ENCODE results near the gene EPC2.

EPC2 gene

DNA sequence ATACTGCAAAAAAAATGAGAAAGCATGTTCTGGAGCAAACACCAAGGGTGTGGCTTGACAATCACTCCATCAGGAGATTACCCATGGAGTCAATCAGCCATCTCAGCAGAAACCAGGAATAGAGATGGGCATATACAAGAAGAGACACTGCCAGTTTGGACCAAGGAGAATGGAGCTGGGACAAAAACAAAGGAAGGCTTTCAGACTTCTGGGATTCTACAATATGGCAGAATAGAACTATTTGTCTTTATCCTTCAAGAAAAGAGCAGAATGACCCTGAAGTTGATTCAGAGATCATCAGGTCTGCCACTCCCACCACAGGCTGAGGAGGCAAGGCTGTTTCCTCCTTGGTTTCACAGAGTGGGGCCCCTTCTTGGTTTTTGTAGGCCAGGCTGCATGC, 182.2 kb downstream of the EPC2 start:
- no peaks in the 10 kb centered on the region for H3K9me3 ChIP-seq (ENCODE audit: insufficient read depth, low read length)
- H3K36me3 ChIP-seq (ENCODE audit: insufficient read depth, insufficient read length, low read length): no peaks in the 10 kb centered on the region
- TF ChIP-seq SUZ12 (IDR thresholded peaks at IDR 0.05; ENCODE audit: extremely low read depth, insufficient read depth, insufficient read length) (no peak), YY1 (IDR thresholded peaks at IDR 0.05; ENCODE audit: insufficient read depth, insufficient read length) (no peak), ZNF274 (IDR thresholded peaks at IDR 0.05; ENCODE audit: low read depth, low read length) (no peak)
- H3K4me3 ChIP-seq (ENCODE audit: insufficient read length, low read depth): no peak overlapping the region
- no peaks in the 10 kb centered on the region for H3K4me1 ChIP-seq (ENCODE audit: insufficient read depth, insufficient read length)
- H3K27me3 ChIP-seq (ENCODE audit: insufficient read depth, insufficient read length): no peaks in the 10 kb centered on the region
- no peak for DNase-seq (ENCODE audit: low read depth, low spot score)
- H3K9ac ChIP-seq (ENCODE audit: insufficient read length, low read depth): no peak overlapping the region

DNA sequence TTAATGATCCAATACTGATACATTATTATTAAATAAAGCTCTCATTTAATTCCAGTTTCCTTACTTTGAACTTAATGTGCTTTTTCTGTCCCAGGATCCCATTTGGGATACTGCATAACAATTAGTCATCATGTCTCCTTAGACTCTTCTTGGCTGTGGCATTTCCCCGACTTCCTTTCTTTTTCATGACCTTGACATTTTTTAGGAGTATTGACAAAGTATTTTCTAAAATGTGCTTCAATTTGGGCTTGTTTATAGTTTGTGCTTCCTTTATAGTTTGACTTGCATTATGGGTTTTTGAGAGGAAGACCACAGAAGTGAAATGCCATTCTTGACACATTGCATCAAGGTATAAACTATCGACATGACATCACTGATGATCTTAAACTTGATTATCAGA, 184.4 kb downstream of the EPC2 start:
- Histone ChIP-seq H3K27me3 (ENCODE audit: insufficient read depth, insufficient read length) (no peaks in the 10 kb centered on the region), H3K9me3 (ENCODE audit: insufficient read depth, low read length) (no peaks in the 10 kb centered on the region), H3K36me3 (ENCODE audit: insufficient read depth, insufficient read length, low read length) (no peaks in the 10 kb centered on the region), H3K4me1 (ENCODE audit: insufficient read depth, insufficient read length) (no peaks in the 10 kb centered on the region), H3K9ac (ENCODE audit: insufficient read length, low read depth) (no peak overlapping the region), H3K4me3 (ENCODE audit: insufficient read length, low read depth) (no peak overlapping the region)
- DNase-seq (ENCODE audit: low read depth, low spot score): no peak
- no peak for TF ChIP-seq SUZ12 (IDR thresholded peaks at IDR 0.05; ENCODE audit: extremely low read depth, insufficient read depth, insufficient read length)
- no peak for TF ChIP-seq ZNF274 (IDR thresholded peaks at IDR 0.05; ENCODE audit: low read depth, low read length)
- no peak for TF ChIP-seq YY1 (IDR thresholded peaks at IDR 0.05; ENCODE audit: insufficient read depth, insufficient read length)

DNA sequence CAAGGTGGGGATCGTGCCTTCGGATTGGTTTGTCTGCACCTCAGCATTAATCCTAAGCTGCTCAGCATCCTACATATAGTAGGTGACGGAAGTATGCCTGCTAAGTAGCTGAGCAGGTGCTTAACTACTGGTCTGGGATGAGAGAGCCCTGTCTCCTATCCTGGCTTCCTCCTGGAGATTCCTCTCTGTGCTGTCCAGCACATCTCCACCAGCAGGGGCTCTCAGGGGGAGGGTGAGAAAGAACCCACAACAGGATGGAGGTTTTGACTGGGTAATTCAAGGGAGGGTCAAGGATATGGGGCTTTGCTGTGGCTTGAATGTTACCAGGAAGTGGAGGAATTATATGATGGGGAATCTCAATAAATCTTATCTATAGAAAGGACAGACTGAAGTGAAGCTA, 185.1 kb downstream of the EPC2 start:
- no peak for TF ChIP-seq SUZ12 (IDR thresholded peaks at IDR 0.05; ENCODE audit: extremely low read depth, insufficient read depth, insufficient read length)
- TF ChIP-seq YY1 (IDR thresholded peaks at IDR 0.05; ENCODE audit: insufficient read depth, insufficient read length): no peak
- TF ChIP-seq ZNF274 (IDR thresholded peaks at IDR 0.05; ENCODE audit: low read depth, low read length): no peak
- Histone ChIP-seq H3K4me3 (ENCODE audit: insufficient read length, low read depth) (no peak overlapping the region), H3K36me3 (ENCODE audit: insufficient read depth, insufficient read length, low read length) (no peaks in the 10 kb centered on the region), H3K9ac (ENCODE audit: insufficient read length, low read depth) (no peak overlapping the region), H3K4me1 (ENCODE audit: insufficient read depth, insufficient read length) (no peaks in the 10 kb centered on the region), H3K27me3 (ENCODE audit: insufficient read depth, insufficient read length) (peaks cover under 1% of the 10 kb centered on the region), H3K9me3 (ENCODE audit: insufficient read depth, low read length) (no peaks in the 10 kb centered on the region)
- DNase-seq (ENCODE audit: low read depth, low spot score): no peak

DNA sequence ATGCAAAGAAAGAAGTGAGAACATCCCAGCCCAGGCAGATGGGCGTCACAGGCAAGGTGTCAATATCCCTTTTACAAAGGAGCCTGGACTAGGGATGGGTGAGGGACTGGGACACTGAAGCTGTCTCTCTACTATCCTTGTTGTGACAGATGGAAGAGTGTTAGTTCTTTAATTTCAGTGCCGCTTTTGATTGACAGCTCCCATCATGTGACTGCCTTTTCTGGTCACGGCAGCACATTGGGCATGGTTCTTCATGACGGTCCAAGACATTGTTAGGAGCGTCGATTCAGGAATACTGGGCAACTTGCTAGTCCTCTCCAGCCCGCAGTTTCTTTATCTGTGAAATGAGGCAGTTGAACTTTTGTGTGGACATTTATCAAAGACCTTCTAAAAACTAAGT, 188.1 kb downstream of the EPC2 start:
- H3K4me1 ChIP-seq (ENCODE audit: insufficient read depth, insufficient read length): no peaks in the 10 kb centered on the region
- TF ChIP-seq ZNF274 (IDR thresholded peaks at IDR 0.05; ENCODE audit: low read depth, low read length): no peak
- no peak for TF ChIP-seq YY1 (IDR thresholded peaks at IDR 0.05; ENCODE audit: insufficient read depth, insufficient read length)
- no peak for TF ChIP-seq SUZ12 (IDR thresholded peaks at IDR 0.05; ENCODE audit: extremely low read depth, insufficient read depth, insufficient read length)
- no peak overlapping the region for H3K9ac ChIP-seq (ENCODE audit: insufficient read length, low read depth)
- H3K27me3 ChIP-seq (ENCODE audit: insufficient read depth, insufficient read length): peaks cover 4% of the 10 kb centered on the region
- no peaks in the 10 kb centered on the region for H3K9me3 ChIP-seq (ENCODE audit: insufficient read depth, low read length)
- H3K36me3 ChIP-seq (ENCODE audit: insufficient read depth, insufficient read length, low read length): no peaks in the 10 kb centered on the region
- DNase-seq (ENCODE audit: low read depth, low spot score): no peak
- no peak overlapping the region for H3K4me3 ChIP-seq (ENCODE audit: insufficient read length, low read depth)
